Cerebellar nuclear complex (tissue), 1 donor: ENCODE measurements around the gene FLT1.

Experiments used
- DNase-seq, 2 experiments: peaks; one replicate each; lab custom pipeline; 2025; lab: John Stamatoyannopoulos, UW

FLT1 gene

DNA sequence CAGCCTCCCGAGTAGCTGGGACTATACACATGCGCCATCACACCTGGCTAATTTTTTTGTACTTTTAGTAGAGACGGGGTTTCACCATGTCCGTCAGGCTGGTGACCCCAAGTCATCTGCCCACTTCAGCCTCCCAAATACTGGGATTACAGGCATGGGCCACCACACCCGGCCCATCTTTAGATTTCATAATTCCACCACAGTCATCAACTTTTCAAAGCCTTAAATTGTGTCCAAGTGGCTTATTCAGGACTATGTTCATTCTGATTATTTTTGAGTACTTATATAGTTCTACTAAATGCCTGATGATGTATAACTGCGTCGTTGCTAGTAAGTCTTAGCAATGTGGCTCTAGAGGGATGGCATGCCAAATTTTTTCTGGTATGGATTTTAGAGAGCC lies 36.9 kb downstream of the FLT1 start:
- DNase-seq, result no peak

DNA sequence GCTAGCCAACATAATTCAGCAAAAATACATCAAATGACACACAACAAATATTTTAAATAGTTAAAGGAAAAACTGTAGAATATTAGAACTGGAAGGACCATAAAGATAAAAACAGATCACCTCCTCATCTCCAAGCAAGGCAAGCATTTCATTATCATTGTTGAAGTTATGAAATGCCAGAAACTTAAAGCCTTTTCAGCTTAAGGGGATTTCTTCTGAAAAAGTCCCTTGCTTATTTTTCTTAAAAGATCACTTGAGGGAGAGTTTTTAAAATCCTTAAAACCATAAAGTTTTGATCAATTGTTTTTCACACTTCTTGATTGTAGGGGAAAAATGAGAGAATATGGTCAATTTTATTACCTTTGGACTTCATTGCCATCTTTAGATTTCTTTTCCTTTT lies 37.4 kb downstream of the FLT1 start:
- DNase-seq, result no peak

DNA sequence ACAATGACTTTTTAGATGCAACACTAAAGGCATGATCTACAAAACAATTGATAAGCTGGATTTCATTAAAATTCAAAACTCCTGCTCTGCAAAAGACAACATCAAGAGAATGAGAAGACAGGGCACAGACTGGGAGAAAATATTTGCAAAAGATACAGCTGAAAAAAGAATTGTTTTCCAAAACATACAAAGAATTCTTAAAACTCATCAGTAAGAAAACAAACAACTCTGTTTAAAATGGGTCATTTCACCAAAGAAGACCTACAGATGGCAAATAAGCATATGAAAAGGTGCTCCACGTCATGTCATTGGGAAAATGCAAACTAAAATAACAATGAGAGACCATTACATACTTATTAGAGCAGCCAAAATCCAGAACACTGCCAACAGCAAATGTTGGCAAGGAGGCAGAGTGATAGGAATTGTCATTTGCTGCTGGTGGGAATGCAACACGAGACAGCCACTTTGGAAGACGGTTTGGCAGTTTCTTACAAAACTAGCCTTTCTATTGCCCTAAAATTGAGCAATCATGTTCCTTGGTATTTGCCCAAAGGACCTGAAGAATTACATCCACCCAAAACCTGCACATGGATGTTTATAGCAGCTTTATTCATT lies 39.2 kb downstream of the FLT1 start:
- DNase-seq, result peak in 1 of 2 experiments; percentile 38

DNA sequence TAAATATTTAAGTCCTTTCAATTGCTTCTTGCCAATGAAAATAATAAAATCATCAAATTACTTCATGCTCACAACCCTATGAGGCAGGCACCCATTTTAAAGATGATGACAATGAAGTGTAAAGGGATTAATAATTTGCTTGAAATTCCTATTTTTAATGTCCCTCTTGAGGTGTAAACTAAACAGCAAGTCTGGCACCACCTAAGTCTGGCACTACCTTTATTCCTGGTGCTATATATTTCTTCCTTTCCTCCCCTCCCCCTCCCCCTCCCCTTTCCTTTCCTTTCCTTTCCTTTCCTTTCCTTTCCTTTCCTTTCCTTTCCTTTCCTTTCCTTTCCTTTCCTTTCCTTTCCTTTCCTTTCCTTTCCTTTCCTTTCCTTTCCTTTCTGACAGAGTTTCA lies 42.2 kb downstream of the FLT1 start:
- DNase-seq, result no peak

DNA sequence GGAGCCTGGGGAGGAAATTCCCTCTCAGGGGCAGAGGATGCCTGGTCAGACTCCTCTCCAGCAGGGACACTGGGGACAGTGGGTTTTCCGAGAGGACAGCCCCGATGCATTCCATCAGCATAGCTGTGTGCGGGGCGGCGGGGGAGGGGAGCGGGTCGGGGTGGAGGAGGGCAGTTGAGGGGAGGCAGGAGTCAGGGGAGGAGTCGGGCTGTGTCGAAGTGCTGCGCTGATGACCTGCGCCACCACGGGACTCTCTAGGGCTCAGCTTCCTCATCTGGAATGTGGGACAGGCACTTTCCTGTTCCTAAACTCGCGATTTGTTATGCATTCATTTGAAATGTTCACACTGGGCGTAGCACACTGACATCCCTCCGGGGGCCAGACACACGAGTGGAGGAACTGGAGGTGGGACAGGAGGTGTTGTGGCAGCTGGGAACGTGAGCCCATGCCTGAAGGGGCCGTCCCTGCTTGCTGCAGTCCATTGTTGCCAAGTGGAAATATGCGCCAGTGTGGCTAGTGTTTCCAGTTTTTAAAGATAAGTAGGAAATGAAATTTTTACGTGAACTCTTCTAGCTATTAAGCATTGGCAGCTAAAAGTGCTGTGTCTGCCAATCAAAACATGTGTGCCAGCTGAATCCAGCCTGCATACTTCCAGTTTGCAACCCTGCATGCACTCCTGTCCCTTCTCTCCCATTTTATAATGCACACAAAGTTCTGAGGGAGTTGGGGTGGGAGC lies 43.3 kb downstream of the FLT1 start:
- DNase-seq, result no peak

DNA sequence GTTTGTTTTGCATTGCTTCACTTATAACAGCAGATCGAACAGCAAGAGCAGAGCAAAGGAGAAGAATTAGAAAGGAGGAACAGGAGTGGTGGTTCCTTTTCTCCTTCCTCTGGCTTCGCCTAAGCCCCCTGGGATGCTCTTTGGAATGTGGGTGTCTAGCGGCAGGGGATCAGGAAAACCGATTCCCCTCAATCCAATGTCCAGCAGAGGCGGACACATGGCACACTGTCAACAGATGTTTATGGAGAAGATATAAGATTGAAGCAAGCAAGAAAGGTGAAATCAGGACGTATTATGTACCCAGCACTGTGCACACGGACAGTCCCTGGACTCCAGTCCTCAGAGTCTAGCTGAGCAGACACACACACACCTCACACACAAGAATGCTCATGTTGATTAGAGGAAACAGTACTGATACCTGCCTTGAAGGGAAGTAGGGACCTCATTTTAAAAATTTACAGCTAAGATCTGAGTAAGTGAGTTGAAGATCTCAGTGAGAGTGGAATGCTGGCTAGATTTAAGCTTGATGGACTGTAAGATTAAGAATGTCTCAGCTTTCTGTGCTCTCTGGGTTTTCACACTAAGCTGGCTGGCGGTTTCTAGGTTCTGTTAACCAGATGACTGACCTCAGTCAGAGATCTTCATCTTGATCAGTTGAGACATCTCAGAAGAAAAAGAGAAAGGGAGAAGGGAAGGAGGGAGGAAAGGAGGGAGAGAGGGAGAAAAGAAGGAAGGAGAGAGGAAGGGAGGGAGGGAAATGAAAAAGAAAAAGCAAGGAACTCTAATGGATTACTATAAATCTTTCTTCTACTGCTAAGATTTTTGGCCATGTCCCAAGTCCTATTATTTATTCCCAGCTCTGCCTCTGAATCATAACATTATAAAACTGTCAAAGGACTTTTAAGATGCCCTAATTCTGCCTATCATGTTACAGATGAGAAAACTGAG lies 44.8 kb downstream of the FLT1 start:
- no peak for DNase-seq

DNA sequence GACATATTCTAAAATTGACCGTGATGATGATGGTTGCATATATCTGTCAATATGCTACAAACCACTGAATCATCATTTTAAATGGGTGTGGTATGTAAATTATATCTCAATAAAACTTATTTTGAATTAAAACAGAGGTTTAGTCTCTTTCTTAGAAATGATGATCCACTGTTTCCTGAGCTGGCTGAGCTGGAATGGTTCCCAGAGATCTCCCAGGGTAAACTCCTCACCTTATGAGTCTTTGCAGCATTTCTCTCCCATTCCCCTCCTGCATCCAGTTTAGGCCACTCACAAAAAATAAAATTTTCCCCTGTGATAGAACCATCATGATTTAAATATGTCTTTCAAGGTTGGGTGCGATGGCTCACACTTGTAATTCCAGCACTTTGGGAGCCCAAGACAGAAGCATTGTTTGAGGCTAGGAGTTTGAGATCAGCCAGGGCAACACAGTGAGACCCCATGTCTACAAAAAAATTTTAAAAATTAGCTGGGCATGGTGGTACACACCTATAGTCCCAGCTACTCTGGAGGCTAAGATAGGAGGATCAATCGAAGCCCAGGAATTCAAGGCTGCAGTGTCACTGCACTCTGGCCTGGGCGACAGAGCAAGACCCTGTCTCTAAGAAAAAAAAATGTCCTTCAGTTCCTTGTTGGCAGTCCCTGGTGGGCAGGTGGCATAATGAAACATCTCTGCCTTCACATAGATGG lies 46.1 kb downstream of the FLT1 start:
- no peak for DNase-seq

DNA sequence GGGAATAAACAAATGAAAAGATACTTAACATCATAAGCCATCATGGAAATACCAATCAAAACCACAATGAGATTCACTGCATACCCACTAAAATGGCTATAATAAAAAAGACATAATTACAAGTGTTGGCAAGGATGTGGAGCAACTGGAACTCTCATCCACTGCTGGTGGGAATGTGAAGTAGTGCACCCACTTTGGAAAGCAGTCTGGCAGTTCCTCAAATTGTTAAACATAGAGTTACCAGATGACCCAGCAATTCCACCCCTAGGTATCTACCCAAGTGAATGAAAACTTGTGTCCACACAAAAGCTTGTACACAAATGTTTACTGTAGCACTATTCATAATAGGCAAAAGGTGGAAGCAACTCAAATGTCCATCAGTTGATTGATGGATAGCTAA lies 46.9 kb downstream of the FLT1 start:
- DNase-seq, result no peak

DNA sequence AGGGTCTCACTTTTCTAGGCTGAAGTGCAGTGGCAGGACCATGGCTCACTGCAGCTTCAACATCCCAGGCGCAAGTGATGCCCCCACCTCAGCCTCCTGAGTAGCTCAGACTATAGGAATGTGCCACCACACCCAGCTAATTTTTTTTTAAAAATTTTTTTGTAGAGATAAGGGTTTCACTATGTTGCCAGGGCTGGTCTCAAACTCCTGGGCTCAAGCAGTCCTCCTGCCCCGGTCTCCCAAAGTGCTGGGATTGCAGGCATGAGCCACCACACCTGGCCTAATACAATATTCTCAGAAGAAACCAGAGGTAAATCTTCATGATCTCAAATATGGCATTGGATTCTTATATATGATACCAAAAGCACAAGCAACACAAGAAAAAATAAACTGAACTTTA lies 47.7 kb downstream of the FLT1 start:
- DNase-seq, result no peak

DNA sequence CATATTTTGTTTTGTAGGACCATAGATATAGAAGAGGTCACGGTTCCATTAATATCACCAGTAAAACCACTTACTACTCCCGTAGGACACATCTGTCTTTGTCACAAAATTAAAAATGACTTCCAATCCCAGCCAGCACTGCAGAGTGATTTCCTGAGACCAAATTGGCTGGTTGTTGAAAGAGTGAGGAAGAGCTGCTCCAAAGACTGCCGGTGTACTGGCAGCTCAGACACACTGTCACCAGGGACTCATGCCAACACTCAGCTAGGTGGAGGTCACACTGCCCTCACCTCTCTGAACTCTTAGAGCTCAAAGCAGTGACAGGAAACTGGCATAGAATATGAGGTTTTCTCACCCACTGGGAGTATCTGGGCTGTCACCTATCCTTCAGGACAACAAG lies 52.1 kb downstream of the FLT1 start:
- DNase-seq, result no peak

DNA sequence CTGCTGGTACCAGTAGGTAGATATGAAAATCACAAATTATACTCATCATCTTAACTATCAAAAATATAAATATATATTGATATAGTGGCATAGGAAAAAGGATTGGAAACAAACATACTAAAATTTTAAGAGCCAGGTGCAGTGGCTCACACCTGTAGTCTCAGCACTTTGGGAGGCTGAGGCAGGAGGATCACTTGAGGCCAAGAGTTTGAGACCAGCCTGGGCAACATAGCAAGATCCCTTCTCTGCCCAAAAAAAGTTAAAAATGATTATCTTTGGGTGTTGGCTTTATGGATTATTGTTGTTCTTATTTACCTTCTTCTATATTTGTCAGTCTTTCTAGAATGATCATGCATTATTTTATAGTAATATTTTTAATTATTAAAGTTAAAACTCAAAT lies 53.4 kb downstream of the FLT1 start:
- no peak for DNase-seq

DNA sequence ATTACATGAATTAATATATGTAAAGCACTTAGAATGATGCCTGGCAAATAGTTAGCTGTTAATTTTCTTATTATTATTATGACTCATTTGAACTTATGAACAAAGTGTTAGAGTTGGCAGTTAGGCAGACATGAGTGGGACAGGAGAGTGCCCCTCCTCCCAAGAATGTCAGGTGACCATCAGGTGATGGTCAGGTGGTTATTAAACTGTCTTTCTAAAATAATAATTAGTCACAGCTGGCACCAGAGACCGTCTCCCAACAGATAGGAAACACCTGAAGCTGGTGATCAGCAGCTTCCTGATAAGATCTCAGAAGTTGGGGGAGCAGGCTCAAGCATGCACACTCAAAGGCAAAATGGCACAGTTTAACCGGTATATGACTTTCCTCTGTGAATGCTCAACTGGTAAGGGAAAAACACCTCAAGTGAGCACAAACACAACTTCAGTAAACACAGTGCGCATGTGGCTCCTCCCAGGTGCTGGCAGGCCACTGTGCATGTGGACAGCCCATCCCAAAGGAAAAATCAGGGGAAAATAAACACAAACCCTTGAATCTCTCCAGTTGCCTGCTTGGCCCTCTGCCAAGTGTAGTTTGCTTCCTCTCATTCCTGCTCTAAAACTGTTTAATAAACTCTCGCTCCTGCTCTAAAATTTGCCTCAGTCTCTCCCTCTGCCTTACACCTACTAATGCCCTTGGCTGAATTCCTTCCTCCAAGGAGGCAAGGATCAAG lies 54.0 kb downstream of the FLT1 start:
- DNase-seq, result no peak

DNA sequence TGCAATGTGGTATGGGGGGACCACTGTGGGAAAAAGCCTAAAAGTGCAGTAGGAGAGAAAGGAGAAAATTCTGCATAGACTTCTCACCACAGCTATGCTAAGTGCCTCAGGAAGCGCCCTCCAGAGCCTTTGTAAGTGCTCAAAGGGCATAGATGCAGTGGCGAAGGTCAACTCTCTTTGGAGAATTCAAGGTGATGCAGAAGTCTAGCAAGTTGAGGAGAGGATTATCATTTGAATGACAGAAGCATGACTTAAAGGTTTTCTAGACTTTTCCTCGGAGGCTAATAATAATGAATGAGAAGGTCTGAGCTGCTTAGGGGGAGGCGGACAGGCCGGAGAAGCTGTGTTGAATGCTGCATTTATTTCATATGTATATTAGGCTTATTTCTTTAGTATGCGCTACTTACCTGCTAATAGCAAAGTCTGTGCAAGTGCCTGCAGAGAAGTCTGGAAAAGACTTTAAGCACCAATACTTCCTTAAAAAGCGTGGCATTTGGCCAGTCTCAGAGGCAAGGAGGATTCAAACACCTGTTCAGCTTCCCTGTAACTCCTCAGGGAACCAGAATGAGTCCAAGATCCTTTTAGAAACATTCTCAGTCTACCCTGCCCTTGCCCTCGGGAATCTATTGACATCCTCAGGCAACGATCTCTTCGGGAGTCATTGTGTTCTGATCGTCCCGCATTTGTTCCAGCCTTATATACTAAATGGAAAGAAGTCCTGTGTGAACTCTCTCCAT lies 56.2 kb downstream of the FLT1 start:
- no peak for DNase-seq

DNA sequence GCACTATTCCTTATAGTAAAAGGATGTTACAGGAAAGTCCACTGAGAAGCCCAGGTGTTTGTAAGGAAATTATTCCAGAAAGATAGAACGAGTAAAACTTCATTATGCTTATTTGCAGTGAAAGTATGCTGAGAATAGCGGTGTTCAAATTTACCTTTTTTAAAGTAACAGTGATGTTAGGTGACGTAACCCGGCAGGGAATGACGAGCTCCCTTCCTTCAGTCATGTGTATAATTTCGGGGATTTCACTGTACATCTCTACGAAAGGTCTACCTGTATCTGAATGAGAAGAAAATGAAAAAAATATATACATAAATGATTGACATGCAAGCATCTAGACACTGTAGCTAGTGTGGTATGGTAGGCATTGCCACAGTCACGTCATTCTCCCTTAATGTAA lies 56.9 kb downstream of the FLT1 start:
- no peak for DNase-seq

DNA sequence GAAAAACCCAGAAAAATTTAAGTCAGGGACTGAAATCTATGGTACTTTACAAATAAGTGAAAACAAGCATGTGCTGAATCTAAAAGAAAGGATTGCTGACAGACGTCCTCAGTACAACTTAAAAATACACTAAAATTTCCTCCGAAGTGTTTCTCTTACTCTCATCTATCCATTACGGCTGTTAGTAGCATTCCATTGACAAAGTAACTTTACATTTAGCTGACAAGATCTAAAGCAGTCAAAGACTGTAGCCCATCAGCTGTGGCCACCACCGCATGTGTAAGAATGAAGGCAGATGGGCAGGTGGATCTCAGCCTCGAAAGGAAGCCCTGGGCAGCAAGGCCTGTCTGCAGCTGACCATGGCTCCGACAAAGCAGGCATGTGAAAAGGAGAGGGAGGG lies 59.0 kb downstream of the FLT1 start:
- no peak for DNase-seq

DNA sequence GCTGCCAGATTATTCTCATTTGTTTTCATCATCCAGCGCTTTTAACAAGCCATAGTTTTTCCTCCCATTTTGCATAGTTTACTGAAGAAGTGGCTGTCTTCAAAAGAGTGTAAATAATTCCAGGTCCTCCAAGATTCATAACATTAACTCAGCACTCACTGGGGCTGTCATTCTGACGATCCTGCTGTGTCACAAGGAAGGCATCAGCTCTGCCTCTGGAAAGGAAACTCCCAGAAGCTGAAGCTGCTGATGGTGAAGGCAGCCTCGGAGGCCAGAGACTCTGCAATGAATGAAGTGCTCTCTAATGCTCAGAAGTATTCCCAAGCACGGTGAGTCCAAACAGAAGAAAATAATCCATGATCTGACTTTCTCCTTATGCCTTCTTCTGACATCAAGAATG lies 60.0 kb downstream of the FLT1 start:
- DNase-seq, result no peak

DNA sequence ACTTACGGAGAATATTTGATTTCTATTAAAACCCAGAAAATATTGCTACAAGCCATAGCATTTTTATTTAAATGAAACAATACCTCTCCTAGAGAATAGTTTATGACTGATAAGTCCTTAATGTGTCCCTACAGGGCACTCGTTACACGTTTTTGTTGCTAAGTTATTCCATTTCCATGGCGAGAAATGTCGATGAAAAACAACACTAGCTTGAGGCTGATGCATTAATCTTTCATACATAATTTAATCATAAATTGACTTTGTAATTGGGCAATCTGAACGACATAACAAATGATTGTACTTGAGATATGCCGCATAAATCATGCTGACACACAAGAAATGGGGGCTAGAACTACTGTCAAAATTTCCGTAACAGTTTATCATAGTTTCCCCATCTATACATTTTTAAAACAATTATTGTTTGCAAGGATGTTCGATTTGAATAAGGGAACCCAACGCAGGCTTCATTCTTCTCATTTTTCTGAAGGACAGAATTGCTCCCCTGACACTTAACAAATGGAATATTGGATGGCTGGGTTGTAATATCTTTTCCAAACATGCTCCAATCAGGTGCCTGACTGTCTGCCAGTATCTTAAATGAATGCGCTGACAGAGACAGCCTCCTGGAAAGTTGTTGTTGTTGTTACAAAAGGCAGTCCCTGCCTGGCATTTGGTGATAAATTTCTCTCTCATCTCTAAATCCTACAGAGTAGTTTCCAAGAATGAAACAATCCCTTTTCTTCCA lies 61.9 kb downstream of the FLT1 start:
- DNase-seq, result no peak

DNA sequence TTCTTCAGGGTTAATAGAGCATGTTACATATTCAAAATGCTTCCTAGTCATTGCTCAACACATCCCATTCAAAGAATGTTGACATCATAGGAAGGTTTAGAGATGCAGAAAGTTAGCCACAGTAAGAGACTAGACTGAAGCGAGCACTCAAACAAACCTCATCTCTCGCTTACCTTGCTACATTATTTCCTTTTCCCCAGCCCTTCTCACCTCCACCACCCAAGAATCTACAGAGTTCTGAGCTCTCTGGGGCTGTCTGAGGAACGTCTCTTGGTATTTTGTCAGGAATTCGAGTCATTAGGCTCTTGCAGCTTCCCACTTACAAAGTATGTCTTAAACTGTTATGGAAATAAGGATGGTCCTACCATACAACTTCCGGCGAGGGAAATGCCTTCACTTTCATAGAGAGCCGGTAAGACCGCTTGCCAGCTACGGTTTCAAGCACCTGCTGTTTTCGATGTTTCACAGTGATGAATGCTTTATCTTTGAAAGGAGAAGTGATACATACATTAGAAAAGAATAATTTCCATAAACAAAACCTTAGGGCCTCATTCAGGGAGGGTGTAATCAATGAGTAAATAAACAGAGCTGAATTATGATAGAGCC lies 65.1 kb downstream of the FLT1 start:
- no peak for DNase-seq

DNA sequence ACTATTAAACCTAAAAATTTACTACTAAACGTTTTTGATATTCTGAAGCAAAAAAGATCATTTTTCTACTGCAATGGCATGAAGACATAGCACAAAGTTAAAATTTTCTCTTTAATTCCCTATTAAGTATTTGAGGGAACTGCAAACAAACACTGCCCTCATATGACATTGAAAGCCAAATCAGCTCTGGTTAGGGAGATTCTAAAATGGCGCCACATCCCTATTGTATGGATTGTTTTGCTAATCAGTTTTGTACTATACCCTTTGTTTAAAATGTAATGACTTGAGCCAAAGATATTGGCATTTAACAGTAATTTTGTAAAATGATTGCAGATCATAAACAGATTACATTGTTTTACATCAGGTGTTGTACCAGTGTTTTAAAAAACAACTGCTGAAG lies 65.8 kb downstream of the FLT1 start:
- DNase-seq, result no peak

DNA sequence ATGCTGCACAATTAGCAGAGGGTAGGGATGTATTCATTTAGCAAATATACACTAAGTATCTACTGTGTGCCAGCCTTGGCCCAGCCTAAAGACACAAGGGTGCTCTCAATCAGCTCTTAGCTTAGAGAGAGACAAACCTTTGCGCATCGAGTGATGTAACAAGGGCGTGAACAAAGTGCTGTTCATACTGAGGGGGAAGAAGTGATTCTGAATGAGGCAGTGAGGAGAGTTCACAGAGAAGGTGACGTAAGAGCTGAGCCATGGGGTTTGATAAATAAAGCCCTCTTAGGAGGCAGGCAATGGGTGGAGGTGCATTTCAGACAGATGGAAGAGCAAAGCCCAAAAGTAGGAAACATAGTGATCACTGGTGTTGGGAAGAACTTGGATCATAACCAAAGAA lies 68.5 kb downstream of the FLT1 start:
- no peak for DNase-seq
